Cardiac fibroblast (primary cell): ENCODE measurements around the gene CCDC134.

Source experiments
- DNase-seq, 2 donors: peaks; one replicate each; pipeline versions ENCODE4 v3.0.0 to v3.0.0-alpha.2; 2010; ENCODE audit warnings: low read depth in 2 of 2
- H3K4me3 ChIP-seq, 2 donors: replicated peaks in 1 of 2; 1 replicate in 1 of 2; 2 replicates in 1 of 2; pipeline ENCODE4 v1.5.1; 2011; ENCODE audit warnings: low read depth in 2 of 2, low read length in 2 of 2, mild to moderate bottlenecking in 2 of 2, moderate library complexity in 1 of 2
- CTCF ChIP-seq: IDR thresholded peaks from one replicate; pipeline ENCODE4 v1.5.1; 2011; ENCODE audit warnings: low read depth, mild to moderate bottlenecking, low read length, inconsistent platforms

The CCDC134 gene

GRCh38 chr22:41821471-41822316, 21.2 kb downstream of the CCDC134 start:
- TF ChIP-seq CTCF = no peak
- no peak overlapping the region for H3K4me3 ChIP-seq
- no peak for DNase-seq

GRCh38 chr22:41822317-41823057, 22.0 kb downstream of the CCDC134 start:
- peak; percentile 68 to 81 for DNase-seq
- TF ChIP-seq CTCF = peak; percentile 37

GRCh38 chr22:41823797-41824196, 23.3 kb downstream of the CCDC134 start:
- no peak for DNase-seq
- no peak for TF ChIP-seq CTCF
- H3K4me3 ChIP-seq = no peak overlapping the region

More at GRCh38 chr22:41822317-41823057, 22.0 kb downstream of the CCDC134 start:
- H3K4me3 ChIP-seq = no peak overlapping the region

- no peak for TF ChIP-seq CTCF
- DNase-seq = peak; percentile 36 to 67
- no peak overlapping the region for H3K4me3 ChIP-seq
Measured at GRCh38 chr22:41825376-41825775, 24.9 kb downstream of the CCDC134 start.

- TF ChIP-seq CTCF = no peak
- no peak for DNase-seq
- H3K4me3 ChIP-seq = no peak overlapping the region
Measured at GRCh38 chr22:41826021-41826420, 25.5 kb downstream of the CCDC134 start.

- no peak overlapping the region for H3K4me3 ChIP-seq
- no peak for TF ChIP-seq CTCF
- peak in 1 of 2 donors; percentile 35 for DNase-seq
Measured at GRCh38 chr22:41826430-41827383, 26.2 kb downstream of the CCDC134 start.
